Left ventricle myocardium inferior (tissue), 1 donor: ENCODE measurements around the gene ADGRG7. TPM values are rescaled to one million over a fixed set of nuclear protein-coding genes. Genes with fewer than 3 reads are reported as not detected.

Source experiments
- DNase-seq: peaks from one replicate; pipeline ENCODE4 v3.0.0-alpha.2; 2020
- H3K27ac ChIP-seq: fragments of 200-600 bp; replicated peaks from 2 replicates; pipeline ENCODE4 v1.8.0; 2021
- H3K27me3 ChIP-seq: fragments of 200-600 bp; 2 replicates; pipeline ENCODE4 v1.8.0; 2021; ENCODE audit warnings: low read depth
- H3K36me3 ChIP-seq: fragments of 200-600 bp; 2 replicates; pipeline ENCODE4 v1.8.0; 2021
- H3K4me1 ChIP-seq: fragments of 200-600 bp; 2 replicates; pipeline ENCODE4 v1.8.0; 2021
- H3K4me3 ChIP-seq: fragments of 200-600 bp; 2 replicates; pipeline ENCODE4 v1.8.0; 2021; ENCODE audit warnings: mild to moderate bottlenecking, moderate library complexity
- H3K9me3 ChIP-seq: fragments of 200-600 bp; replicated peaks from 2 replicates; pipeline ENCODE4 v1.8.0; 2021
- CTCF ChIP-seq: fragments of 200-600 bp; IDR thresholded peaks from 2 replicates; pipeline ENCODE4 v1.8.0; 2021; ENCODE audit warnings: antibody characterized with exemption, mild to moderate bottlenecking, borderline replicate concordance
- intact Hi-C: fragments of 100-400 bp; cut with micrococcal nuclease; formaldehyde crosslinking; loops from one replicate; pipeline ENCODE4 v1.11.0; 2022
- total RNA-seq: library from RNA; stranded (reverse); fragmentation: NEBNext Ultra II Directional; extraction: Animal tissue kit (Norgen Biotek cat#: 25700); gene quantifications from one replicate; pipeline ENCODE4 v1.2.1, GENCODE V29; 2021
- donor health status: DM: no; HTN: yes; CAD: no; lungs with severe emphysema.

Gene ADGRG7
- total RNA-seq, 1 donor from 2014 or later, result not detected

DNA sequence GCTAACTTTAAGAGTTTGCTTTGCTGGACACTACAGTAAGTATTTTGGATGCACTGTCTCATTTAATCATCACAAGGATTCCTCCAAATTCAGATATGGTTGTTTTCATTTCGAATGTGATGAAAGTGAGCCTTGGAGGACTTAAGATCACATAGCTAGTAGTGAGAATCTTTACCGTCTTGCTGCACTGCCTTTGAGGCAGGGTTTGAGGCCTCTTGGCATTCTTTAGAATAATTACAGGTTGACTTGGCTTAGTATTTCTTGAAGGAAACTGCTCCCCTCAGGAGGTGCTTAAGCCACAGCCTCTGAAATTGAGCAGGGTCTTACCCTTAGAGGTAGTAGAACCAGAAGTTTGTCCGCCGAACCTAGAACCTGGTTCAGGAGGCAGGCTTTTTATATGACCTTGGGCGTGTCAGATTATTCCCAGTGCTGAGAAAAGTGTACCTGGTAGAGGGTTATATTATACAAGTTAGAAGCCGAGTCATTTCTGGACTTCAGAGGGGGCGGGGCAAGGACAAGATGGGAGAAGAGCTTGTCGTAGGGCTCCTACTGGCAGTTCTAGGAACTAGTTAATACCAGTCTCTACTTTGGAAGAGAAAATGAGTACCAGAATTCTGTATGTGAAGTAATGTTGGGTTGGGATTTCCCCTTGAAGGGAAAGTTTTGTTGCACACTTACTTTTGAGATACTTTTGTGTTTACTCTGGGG, 101.0 kb downstream of the ADGRG7 start:
- H3K27me3 ChIP-seq, result peaks cover 4% of the 10 kb centered on the region
- DNase-seq, result no peak
- peaks cover 19% of the 10 kb centered on the region for H3K36me3 ChIP-seq
- peaks cover 62% of the 10 kb centered on the region for H3K4me1 ChIP-seq
- H3K27ac ChIP-seq, result peak overlapping the region; percentile 96
- TF ChIP-seq CTCF, result peak; percentile 21
- H3K4me3 ChIP-seq, result peak overlapping the region; percentile 82
- intact Hi-C loops, result no loop called here
- no peaks in the 10 kb centered on the region for H3K9me3 ChIP-seq

GRCh38 chr3:100715176-100715575, 105.8 kb downstream of the ADGRG7 start:
- Histone ChIP-seq H3K9me3 (no peaks in the 10 kb centered on the region), H3K27ac (peak overlapping the region; percentile 1), H3K4me1 (peaks cover 94% of the 10 kb centered on the region), H3K36me3 (peaks cover 44% of the 10 kb centered on the region), H3K4me3 (no peak overlapping the region), H3K27me3 (no peaks in the 10 kb centered on the region)
- no peak for DNase-seq
- intact Hi-C loops, result no loop called here
- no peak for TF ChIP-seq CTCF

DNA sequence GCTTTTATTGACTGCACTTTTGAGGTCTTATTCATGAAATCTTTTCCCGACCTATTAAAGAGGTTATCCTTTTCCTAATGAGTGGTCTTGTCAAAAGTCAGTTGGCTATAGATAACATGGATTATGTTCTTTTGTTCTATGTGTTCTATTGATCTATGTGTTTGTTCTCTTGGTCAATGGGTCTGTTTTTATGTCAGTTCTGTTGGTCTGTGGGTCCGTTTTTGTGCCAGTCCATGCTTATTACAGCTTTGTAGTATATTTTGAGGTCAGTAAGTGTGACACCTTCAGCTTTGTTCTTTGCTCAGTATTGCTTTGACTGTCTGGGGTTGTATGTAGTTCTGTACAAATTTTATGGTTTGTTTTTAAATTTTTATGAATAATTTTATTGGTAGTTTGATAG, 107.7 kb downstream of the ADGRG7 start:
- intact Hi-C loops, result no loop called here
- Histone ChIP-seq H3K4me3 (no peak overlapping the region), H3K27me3 (no peaks in the 10 kb centered on the region), H3K36me3 (peaks cover 63% of the 10 kb centered on the region), H3K4me1 (peaks cover 79% of the 10 kb centered on the region), H3K9me3 (no peaks in the 10 kb centered on the region), H3K27ac (no peak overlapping the region)
- DNase-seq, result no peak
- no peak for TF ChIP-seq CTCF

DNA sequence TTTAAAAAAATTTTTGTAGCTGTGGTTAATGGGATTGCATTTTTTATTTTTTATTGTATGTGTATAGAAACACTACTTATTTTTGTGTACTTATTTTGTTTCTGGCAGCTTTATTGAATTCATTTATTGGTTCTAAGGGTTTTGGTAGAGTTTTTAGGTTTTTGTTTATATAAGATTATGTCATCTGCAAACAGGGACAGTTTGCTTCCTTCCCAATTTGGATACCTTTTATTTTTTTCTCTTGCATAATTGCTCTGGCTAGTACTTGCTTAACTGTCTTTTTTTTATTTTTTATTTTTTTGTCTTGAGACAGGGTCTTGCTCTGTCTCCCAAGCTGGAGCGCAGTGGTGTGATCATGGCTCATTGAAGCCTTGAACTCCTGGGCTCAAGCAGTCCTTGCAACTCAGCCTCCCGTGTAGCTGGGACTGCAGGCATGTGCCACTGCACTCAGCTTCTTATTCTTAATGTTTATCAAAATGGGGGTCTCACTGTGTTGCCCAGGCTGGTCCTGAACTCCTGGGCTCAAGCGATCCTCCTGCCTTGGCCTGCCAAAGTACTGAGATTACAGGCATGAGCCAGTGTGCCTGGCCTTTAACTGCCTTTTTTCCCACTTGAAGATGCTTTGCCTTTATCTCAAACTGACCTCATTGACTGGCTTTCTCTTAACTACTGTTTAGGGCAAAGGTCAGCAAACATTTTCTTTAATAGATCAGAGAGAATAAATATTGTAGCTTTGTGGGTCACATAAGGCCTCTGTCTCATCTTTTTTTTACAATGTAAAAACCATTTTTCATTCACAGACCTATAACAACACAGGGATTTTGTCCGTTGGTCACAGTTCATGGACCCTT, 108.5 kb downstream of the ADGRG7 start:
- intact Hi-C loops, result no loop called here
- peaks cover 71% of the 10 kb centered on the region for H3K4me1 ChIP-seq
- H3K36me3 ChIP-seq, result peaks cover 71% of the 10 kb centered on the region

GRCh38 chr3:100719136-100719535, 109.7 kb downstream of the ADGRG7 start:
- H3K36me3 ChIP-seq, result peaks cover 68% of the 10 kb centered on the region
- intact Hi-C loops, result no loop called here
- H3K27me3 ChIP-seq, result no peaks in the 10 kb centered on the region
- H3K4me3 ChIP-seq, result no peak overlapping the region
- H3K9me3 ChIP-seq, result no peaks in the 10 kb centered on the region
- no peak overlapping the region for H3K27ac ChIP-seq
- peaks cover 59% of the 10 kb centered on the region for H3K4me1 ChIP-seq
- DNase-seq, result no peak
- no peak for TF ChIP-seq CTCF

More for the DNA sequence above, 108.5 kb downstream of the ADGRG7 start:
- no peak for DNase-seq
- H3K27me3 ChIP-seq, result no peaks in the 10 kb centered on the region
- TF ChIP-seq CTCF, result no peak
- H3K9me3 ChIP-seq, result no peaks in the 10 kb centered on the region
- H3K27ac ChIP-seq, result no peak overlapping the region
- no peak overlapping the region for H3K4me3 ChIP-seq
